ENCODE measurements around the gene TRIM73.
"Not testable (repeated sequence)": the region's sequence is repeated elsewhere in the genome, so short reads cannot be mapped to it uniquely, and the experiment has no call there.

TRIM73 gene

GRCh38 chr7:75415829-75416373, 20.5 kb downstream of the TRIM73 start:
- not testable (repeated sequence) for DNase-seq

GRCh38 chr7:75416787-75417186, 21.4 kb downstream of the TRIM73 start:
- DNase-seq: not testable (repeated sequence)

GRCh38 chr7:75418292-75418858, 22.9 kb downstream of the TRIM73 start:
- DNase-seq: not testable (repeated sequence)

GRCh38 chr7:75419210-75419609, 23.8 kb downstream of the TRIM73 start:
- DNase-seq: not testable (repeated sequence)

GRCh38 chr7:75419693-75420092, 24.3 kb downstream of the TRIM73 start:
- DNase-seq: not testable (repeated sequence)

- DNase-seq: not testable (repeated sequence)
These were observed 24.7 kb downstream of the TRIM73 start for GRCh38 chr7:75420152-75420551.

- not testable (repeated sequence) for DNase-seq
These were observed 26.6 kb downstream of the TRIM73 start for GRCh38 chr7:75421798-75422710.

GRCh38 chr7:75423481-75423880, 28.1 kb downstream of the TRIM73 start:
- not testable (repeated sequence) for DNase-seq

- DNase-seq: not testable (repeated sequence)
These were observed 43.6 kb downstream of the TRIM73 start for GRCh38 chr7:75439000-75439399.

GRCh38 chr7:75442101-75442464, 46.7 kb downstream of the TRIM73 start:
- DNase-seq: not testable (repeated sequence)

GRCh38 chr7:75442465-75443111, 47.2 kb downstream of the TRIM73 start:
- not testable (repeated sequence) for DNase-seq

- not testable (repeated sequence) for DNase-seq
These were observed 54.5 kb downstream of the TRIM73 start for GRCh38 chr7:75449946-75450345.

- not testable (repeated sequence) for DNase-seq
These were observed 57.1 kb downstream of the TRIM73 start for GRCh38 chr7:75452494-75452955.

Data from NCI-H526 (cell line).